CD4-positive, CD25-positive, alpha-beta regulatory T cell (primary cell): Measurements from ENCODE around the gene MOB1B. TPM values are rescaled to one million over a fixed set of nuclear protein-coding genes. Genes with fewer than 3 reads are reported as not detected.

Experiments used
- ATAC-seq, 2 donors: fragments of 150-1000 bp; cut with Tn5 transposase; one replicate each; pipeline ENCODE4 v1.10.0; 2021; ENCODE audit warnings: low read depth in 2 of 2, moderate number of reproducible peaks in 2 of 2, moderate library complexity in 1 of 2
- DNase-seq, 3 donors: peaks; one replicate each; pipeline versions ENCODE4 v3.0.0 to v3.0.0-alpha.2; 2012 to 2022; ENCODE audit warnings: mixed read lengths in 1 of 3
- H3K27ac ChIP-seq: one replicate; pipeline ENCODE4 v1.7.0; 2013; ENCODE audit warnings: mild to moderate bottlenecking, low read length; ENCODE audit not compliant: insufficient read depth, poor library complexity, severe bottlenecking
- H3K27me3 ChIP-seq: one replicate; pipeline ENCODE4 v1.7.0; 2013; ENCODE audit warnings: low read length; ENCODE audit not compliant: control insufficient read depth, insufficient read depth
- H3K36me3 ChIP-seq: one replicate; pipeline ENCODE4 v1.7.0; 2013; ENCODE audit warnings: mild to moderate bottlenecking, low read length, moderate library complexity; ENCODE audit not compliant: control insufficient read depth, insufficient read depth
- H3K4me1 ChIP-seq: 2 replicates; pipeline ENCODE4 v1.7.0; 2013; ENCODE audit warnings: mild to moderate bottlenecking, low read length; ENCODE audit not compliant: insufficient read depth, control insufficient read depth, poor library complexity, severe bottlenecking
- H3K4me3 ChIP-seq: one replicate; pipeline ENCODE4 v1.7.0; 2013; ENCODE audit warnings: low read depth, mild to moderate bottlenecking, low read length, moderate library complexity
- H3K9me3 ChIP-seq, 2 experiments: 1 replicate in 1 of 2; 2 replicates in 1 of 2; pipeline ENCODE4 v1.7.0; 2013; ENCODE audit warnings: low read length in 2 of 2, mild to moderate bottlenecking in 1 of 2, moderate library complexity in 1 of 2; ENCODE audit not compliant: control insufficient read depth in 2 of 2
- H3K27ac Mint-ChIP-seq, 3 donors: one replicate each; pipeline ENCODE4 v1.8.0; 2020 to 2022; ENCODE audit warnings: mild to moderate bottlenecking in 3 of 3, mixed read lengths in 3 of 3, moderate library complexity in 2 of 3
- H3K27me3 Mint-ChIP-seq: one replicate; pipeline ENCODE4 v1.8.0; 2022; ENCODE audit warnings: mild to moderate bottlenecking, mixed read lengths
- H3K36me3 Mint-ChIP-seq: one replicate; pipeline ENCODE4 v1.8.0; 2020; ENCODE audit warnings: mixed read lengths
- H3K4me1 Mint-ChIP-seq, 4 donors: one replicate each; pipeline ENCODE4 v1.8.0; 2020 to 2022; ENCODE audit warnings: mixed read lengths in 4 of 4, mild to moderate bottlenecking in 1 of 4
- H3K4me3 Mint-ChIP-seq, 4 donors: one replicate each; pipeline ENCODE4 v1.8.0; 2020 to 2022; ENCODE audit warnings: mild to moderate bottlenecking in 4 of 4, mixed read lengths in 4 of 4, moderate library complexity in 3 of 4
- H3K9me3 Mint-ChIP-seq, 7 donors: one replicate each; pipeline ENCODE4 v1.8.0; 2020 to 2022; ENCODE audit warnings: mixed read lengths in 7 of 7, mild to moderate bottlenecking in 3 of 7, moderate library complexity in 2 of 7
- polyA plus RNA-seq, 4 donors: library from polyadenylated mRNA; unstranded; fragments of 300-500 nt; fragmentation: Illumina TruSeq; gene quantifications; one replicate each; pipeline ENCODE4 v1.2.3, GENCODE V29; 2021
- total RNA-seq: library from RNA; stranded (reverse); gene quantifications from one replicate; pipeline ENCODE4 v1.2.3, GENCODE V29; 2022

The MOB1B gene
- total and polyA plus RNA-seq, 5 donors from 2014 or later: 0.96 to 17.7 (median 1.3) TPM

- DNase-seq: no peak
- Mint-ChIP-seq H3K27ac (peak overlapping the region; percentile 72 to 93 (median 77)), H3K36me3 (peaks cover 10% of the 10 kb centered on the region), H3K9me3 (no peaks in the 10 kb centered on the region), H3K27me3 (no peaks in the 10 kb centered on the region), H3K4me3 (peak overlapping the region; percentile 93 to 99 (median 97)), H3K4me1 (peaks cover 28 to 44% (median 36%) of the 10 kb centered on the region in 4 donors)
- Histone ChIP-seq H3K36me3 (no peaks in the 10 kb centered on the region), H3K4me3 (peak overlapping the region; percentile 83), H3K4me1 (peaks cover 35% of the 10 kb centered on the region), H3K27ac (peak overlapping the region; percentile 84), H3K9me3 (no peaks in the 10 kb centered on the region), H3K27me3 (no peaks in the 10 kb centered on the region)
- no peak for ATAC-seq
Measured at GRCh38 chr4:70992391-70992881, 90.3 kb downstream of the MOB1B start.

DNA sequence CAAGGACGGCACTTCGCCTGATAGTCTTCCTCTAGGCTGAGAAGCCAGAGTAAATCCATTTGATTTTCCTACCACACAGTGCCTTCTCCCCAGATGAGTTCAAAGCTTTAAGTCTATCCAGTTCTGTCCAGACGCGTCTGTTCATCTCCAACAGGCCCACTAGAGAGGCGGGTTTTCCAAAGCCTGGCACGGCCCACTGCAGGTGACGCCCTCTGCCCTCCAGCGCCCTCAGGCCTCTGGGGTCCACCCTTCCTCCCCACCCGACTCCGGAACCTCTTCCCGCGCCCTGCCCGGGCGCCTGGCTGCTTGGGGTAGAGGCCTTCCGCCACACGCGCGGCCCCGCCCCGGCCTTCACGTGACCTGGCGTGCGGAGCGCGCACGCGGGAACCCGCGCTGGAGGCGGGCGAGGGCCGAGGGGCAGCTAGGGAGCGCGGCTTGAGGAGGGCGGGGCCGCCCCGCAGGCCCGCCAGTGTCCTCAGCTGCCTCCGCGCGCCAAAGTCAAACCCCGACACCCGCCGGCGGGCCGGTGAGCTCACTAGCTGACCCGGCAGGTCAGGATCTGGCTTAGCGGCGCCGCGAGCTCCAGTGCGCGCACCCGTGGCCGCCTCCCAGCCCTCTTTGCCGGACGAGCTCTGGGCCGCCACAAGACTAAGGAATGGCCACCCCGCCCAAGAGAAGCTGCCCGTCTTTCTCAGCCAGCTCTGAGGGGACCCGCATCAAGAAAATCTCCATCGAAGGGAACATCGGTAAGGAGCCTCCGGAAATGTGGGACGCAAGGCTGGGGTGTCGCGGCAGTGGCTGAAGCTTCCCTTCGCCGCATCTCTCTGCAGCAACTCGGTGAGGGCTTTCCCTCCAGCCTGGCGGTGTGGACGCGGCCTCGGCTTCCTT, 91.3 kb downstream of the MOB1B start, which contains the start of gene DCK:
Gene DCK, plus strand, starts transcription at position 469 of the 888 bp plus-strand sequence. Its CDS starts 187 bp downstream, at position 656.
- Histone ChIP-seq H3K27me3 (no peaks in the 10 kb centered on the region), H3K9me3 (no peaks in the 10 kb centered on the region), H3K27ac (peak within 1 kb of the TSS; percentile 84), H3K36me3 (peaks cover 8% of the 10 kb centered on the region), H3K4me3 (peak within 1 kb of the TSS; percentile 100), H3K4me1 (peaks cover 41% of the 10 kb centered on the region)
- H3K9me3 Mint-ChIP-seq: no peaks in the 10 kb centered on the region
- H3K27ac Mint-ChIP-seq: peak within 1 kb of the TSS; percentile 74 to 95 (median 93)
- peak; percentile 90 to 93 for ATAC-seq
- peak within 1 kb of the TSS; percentile 96 to 99 (median 98) for H3K4me3 Mint-ChIP-seq
- H3K36me3 Mint-ChIP-seq: peaks cover 16% of the 10 kb centered on the region
- peak; percentile 81 to 93 (median 82) for DNase-seq
- H3K4me1 Mint-ChIP-seq: peaks cover 30 to 49% (median 43%) of the 10 kb centered on the region in 4 donors
- H3K27me3 Mint-ChIP-seq: no peaks in the 10 kb centered on the region

GRCh38 chr4:70994069-70994366, 91.8 kb downstream of the MOB1B start:
- Histone ChIP-seq H3K4me1 (peaks cover 41% of the 10 kb centered on the region), H3K9me3 (no peaks in the 10 kb centered on the region)
- H3K4me1 Mint-ChIP-seq: peaks cover 30 to 52% (median 46%) of the 10 kb centered on the region in 4 donors

GRCh38 chr4:70994387-70995099, 92.4 kb downstream of the MOB1B start:
- Histone ChIP-seq H3K4me3 (peak overlapping the region; percentile 100), H3K27ac (peak overlapping the region; percentile 84), H3K27me3 (no peaks in the 10 kb centered on the region), H3K36me3 (peaks cover 15% of the 10 kb centered on the region), H3K9me3 (no peaks in the 10 kb centered on the region), H3K4me1 (peaks cover 41% of the 10 kb centered on the region)
- DNase-seq (peak in 1 of 3 donors; percentile 50), ATAC-seq (no peak)
- Mint-ChIP-seq H3K27ac (peak overlapping the region; percentile 74 to 95 (median 93)), H3K4me3 (peak overlapping the region; percentile 96 to 99 (median 98)), H3K9me3 (peaks cover 0 to 2% (median 0%) of the 10 kb centered on the region in 7 donors), H3K36me3 (peaks cover 25% of the 10 kb centered on the region), H3K4me1 (peaks cover 30 to 57% (median 52%) of the 10 kb centered on the region in 4 donors), H3K27me3 (no peaks in the 10 kb centered on the region)

More at GRCh38 chr4:70994069-70994366, 91.8 kb downstream of the MOB1B start:
- peak overlapping the region; percentile 74 to 95 (median 93) for H3K27ac Mint-ChIP-seq
- H3K9me3 Mint-ChIP-seq: no peaks in the 10 kb centered on the region
- H3K36me3 ChIP-seq: peaks cover 14% of the 10 kb centered on the region
- DNase-seq: no peak
- no peak for ATAC-seq
- peak overlapping the region; percentile 96 to 99 (median 98) for H3K4me3 Mint-ChIP-seq
- peak overlapping the region; percentile 84 for H3K27ac ChIP-seq
- H3K27me3 Mint-ChIP-seq: no peaks in the 10 kb centered on the region
- peaks cover 20% of the 10 kb centered on the region for H3K36me3 Mint-ChIP-seq
- peak overlapping the region; percentile 100 for H3K4me3 ChIP-seq
- H3K27me3 ChIP-seq: no peaks in the 10 kb centered on the region

DNA sequence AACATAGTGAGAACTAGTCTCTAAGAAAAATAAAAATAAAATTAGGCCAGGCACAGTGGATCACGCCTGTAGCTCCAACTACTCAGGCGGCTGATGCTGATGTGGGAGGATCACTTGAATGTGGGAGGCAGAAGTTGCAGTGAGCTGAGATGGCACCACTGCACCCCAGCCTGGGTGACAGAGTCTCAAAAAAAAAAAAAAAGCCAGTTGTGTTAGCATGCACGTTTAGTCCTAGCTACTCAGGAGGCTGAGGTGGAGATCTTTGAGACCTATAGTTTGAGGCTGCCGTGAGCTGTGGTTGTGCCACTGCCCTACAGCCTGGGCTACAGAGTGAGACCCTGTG, 93.8 kb downstream of the MOB1B start:
- H3K27ac ChIP-seq: no peak overlapping the region
- H3K9me3 ChIP-seq: no peaks in the 10 kb centered on the region
- H3K4me1 ChIP-seq: peaks cover 41% of the 10 kb centered on the region
- peak in 1 of 3 donors; percentile 35 for DNase-seq
- H3K4me3 Mint-ChIP-seq: peak overlapping the region; percentile 96 to 99 (median 98)
- no peaks in the 10 kb centered on the region for H3K27me3 ChIP-seq
- H3K4me1 Mint-ChIP-seq: peaks cover 30 to 72% (median 66%) of the 10 kb centered on the region in 4 donors
- no peaks in the 10 kb centered on the region for H3K27me3 Mint-ChIP-seq
- peak overlapping the region; percentile 100 for H3K4me3 ChIP-seq
- H3K27ac Mint-ChIP-seq: peak overlapping the region; percentile 74 to 95 (median 93)
- peaks cover 39% of the 10 kb centered on the region for H3K36me3 Mint-ChIP-seq
- ATAC-seq: no peak
- peaks cover 19% of the 10 kb centered on the region for H3K36me3 ChIP-seq
- peaks cover 0 to 6% (median 0%) of the 10 kb centered on the region in 7 donors for H3K9me3 Mint-ChIP-seq

GRCh38 chr4:70997036-70997435, 94.9 kb downstream of the MOB1B start:
- ATAC-seq: no peak
- H3K4me1 ChIP-seq: peaks cover 41% of the 10 kb centered on the region
- no peaks in the 10 kb centered on the region for H3K9me3 ChIP-seq
- H3K27ac ChIP-seq: peak overlapping the region; percentile 30
- DNase-seq: no peak
- Mint-ChIP-seq H3K36me3 (peaks cover 50% of the 10 kb centered on the region), H3K27ac (peak overlapping the region; percentile 74 to 95 (median 80)), H3K27me3 (no peaks in the 10 kb centered on the region), H3K4me3 (peak overlapping the region; percentile 96 to 99 (median 98)), H3K9me3 (peaks cover 0 to 9% (median 0%) of the 10 kb centered on the region in 7 donors), H3K4me1 (peaks cover 39 to 82% (median 73%) of the 10 kb centered on the region in 4 donors)
- H3K27me3 ChIP-seq: no peaks in the 10 kb centered on the region
- H3K36me3 ChIP-seq: peaks cover 20% of the 10 kb centered on the region
- peak overlapping the region; percentile 100 for H3K4me3 ChIP-seq

GRCh38 chr4:70997546-70997945, 95.4 kb downstream of the MOB1B start:
- Histone ChIP-seq H3K27ac (peak overlapping the region; percentile 30), H3K9me3 (no peaks in the 10 kb centered on the region), H3K27me3 (no peaks in the 10 kb centered on the region), H3K4me1 (peaks cover 37% of the 10 kb centered on the region), H3K36me3 (peaks cover 20% of the 10 kb centered on the region), H3K4me3 (peak overlapping the region; percentile 100)
- H3K9me3 Mint-ChIP-seq: peaks cover 0 to 11% (median 0%) of the 10 kb centered on the region in 7 donors
- H3K27ac Mint-ChIP-seq: peak overlapping the region; percentile 74 to 95 (median 80)
- ATAC-seq (no peak), DNase-seq (no peak)
- peaks cover 43 to 82% (median 75%) of the 10 kb centered on the region in 4 donors for H3K4me1 Mint-ChIP-seq
- peaks cover 53% of the 10 kb centered on the region for H3K36me3 Mint-ChIP-seq
- no peaks in the 10 kb centered on the region for H3K27me3 Mint-ChIP-seq
- H3K4me3 Mint-ChIP-seq: peak overlapping the region; percentile 96 to 99 (median 98)
